GM20000 (cell line): ENCODE data around the gene F12.

Experiments used
- DNase-seq: peaks from one replicate; pipeline ENCODE4 v3.0.0; 2012; ENCODE audit warnings: low spot score
- CTCF ChIP-seq: IDR thresholded peaks from 2 replicates; pipeline ENCODE4 v1.5.1; 2012; ENCODE audit warnings: mild to moderate bottlenecking, control low read depth; ENCODE audit errors: extremely low read depth, missing control alignments

The F12 gene

GRCh38 chr5:177444106-177445051, 35.0 kb upstream of the F12 start:
- DNase-seq: peak; percentile 65
- TF ChIP-seq CTCF: no peak

- DNase-seq: no peak
- no peak for TF ChIP-seq CTCF
Observed at GRCh38 chr5:177443144-177443983, 34.0 kb upstream of the F12 start.

- TF ChIP-seq CTCF: no peak
- DNase-seq: no peak
Observed at GRCh38 chr5:177442066-177442826, 32.9 kb upstream of the F12 start.

- DNase-seq: no peak
- no peak for TF ChIP-seq CTCF
Observed at GRCh38 chr5:177440990-177441780, 31.8 kb upstream of the F12 start.

GRCh38 chr5:177440211-177440989, 31.0 kb upstream of the F12 start:
- TF ChIP-seq CTCF: no peak
- no peak for DNase-seq

GRCh38 chr5:177439518-177440053, 30.2 kb upstream of the F12 start:
- no peak for TF ChIP-seq CTCF
- no peak for DNase-seq
